Measurements from ENCODE around the gene NAT8L. TPM values are rescaled to one million over a fixed set of nuclear protein-coding genes. Genes with fewer than 3 reads are reported as not detected.

Gene NAT8L
- total RNA-seq, 1 donor = 0.10 TPM

GRCh38 chr4:2075171-2075986 lies 16.3 kb downstream of the NAT8L start:
- Histone ChIP-seq H3K4me1 (ENCODE audit: insufficient read depth, low read length) (no peaks in the 10 kb centered on the region), H3K9me3 (ENCODE audit: low read depth, low read length) (no peaks in the 10 kb centered on the region), H3K4me3 (ENCODE audit: low read length) (no peak overlapping the region), H3K27me3 (ENCODE audit: insufficient read depth, low read length) (no peaks in the 10 kb centered on the region)

DNA sequence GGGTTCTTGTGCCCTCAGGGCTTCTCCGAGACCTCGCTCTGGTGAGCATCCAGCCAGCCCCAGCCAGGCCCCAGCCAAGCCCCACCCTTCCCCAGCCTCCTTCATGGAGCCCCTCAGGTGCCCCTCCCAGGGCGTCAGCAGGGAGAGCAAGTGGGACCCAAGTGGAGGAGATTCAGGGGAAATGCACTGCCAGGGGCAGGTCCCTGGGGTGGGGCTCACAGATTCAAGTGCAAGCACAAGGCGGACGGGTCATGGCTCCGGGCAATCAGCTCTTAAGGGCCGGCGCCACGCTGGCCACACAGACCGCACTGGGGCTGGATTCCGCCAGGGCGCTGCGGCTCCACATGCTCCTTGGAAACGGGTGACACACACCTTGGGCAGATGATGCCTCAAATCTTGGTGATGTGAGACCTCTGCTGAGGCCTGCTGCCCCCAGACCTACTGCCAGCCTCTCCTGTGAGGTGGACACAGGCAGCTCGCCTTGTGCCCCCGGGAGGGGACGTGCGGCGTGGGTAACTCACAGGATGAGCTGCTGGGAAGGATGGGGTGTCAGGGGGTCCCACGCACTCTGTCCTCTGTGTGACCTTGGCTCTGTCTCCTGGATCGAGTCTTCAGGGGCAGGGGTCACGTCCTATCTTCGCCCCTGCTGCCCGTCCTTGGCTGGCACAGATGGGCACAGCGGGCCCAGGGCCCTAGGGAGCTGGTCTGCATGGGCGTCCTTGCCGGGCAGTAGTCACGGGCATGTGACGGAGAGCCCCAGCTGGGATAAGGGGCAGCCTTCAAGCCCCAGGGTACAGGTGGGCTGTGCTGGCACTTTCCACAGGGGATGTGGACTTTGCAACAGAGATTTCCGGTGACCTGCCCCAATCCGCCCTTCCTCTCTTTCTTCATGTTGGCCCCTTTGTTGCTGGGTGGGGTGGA lies 17.1 kb downstream of the NAT8L start:
- H3K9me3 ChIP-seq (ENCODE audit: low read depth, low read length) = no peaks in the 10 kb centered on the region
- H3K27me3 ChIP-seq (ENCODE audit: insufficient read depth, low read length) = no peaks in the 10 kb centered on the region
- no peak overlapping the region for H3K4me3 ChIP-seq (ENCODE audit: low read length)
- H3K4me1 ChIP-seq (ENCODE audit: insufficient read depth, low read length) = no peaks in the 10 kb centered on the region

GRCh38 chr4:2076908-2077536 lies 17.9 kb downstream of the NAT8L start:
- Histone ChIP-seq H3K27me3 (ENCODE audit: insufficient read depth, low read length) (no peaks in the 10 kb centered on the region), H3K9me3 (ENCODE audit: low read depth, low read length) (no peaks in the 10 kb centered on the region), H3K4me1 (ENCODE audit: insufficient read depth, low read length) (no peaks in the 10 kb centered on the region), H3K4me3 (ENCODE audit: low read length) (no peak overlapping the region)

GRCh38 chr4:2077537-2078460 lies 18.7 kb downstream of the NAT8L start:
- H3K4me3 ChIP-seq (ENCODE audit: low read length) = no peak overlapping the region
- no peaks in the 10 kb centered on the region for H3K4me1 ChIP-seq (ENCODE audit: insufficient read depth, low read length)
- H3K9me3 ChIP-seq (ENCODE audit: low read depth, low read length) = no peaks in the 10 kb centered on the region
- no peaks in the 10 kb centered on the region for H3K27me3 ChIP-seq (ENCODE audit: insufficient read depth, low read length)

- no peaks in the 10 kb centered on the region for H3K27me3 ChIP-seq (ENCODE audit: insufficient read depth, low read length)
- no peaks in the 10 kb centered on the region for H3K4me1 ChIP-seq (ENCODE audit: insufficient read depth, low read length)
- no peak overlapping the region for H3K4me3 ChIP-seq (ENCODE audit: low read length)
- no peaks in the 10 kb centered on the region for H3K9me3 ChIP-seq (ENCODE audit: low read depth, low read length)
These were observed 19.5 kb downstream of the NAT8L start for GRCh38 chr4:2078584-2078983.

GRCh38 chr4:2079006-2079405 lies 19.9 kb downstream of the NAT8L start:
- Histone ChIP-seq H3K4me1 (ENCODE audit: insufficient read depth, low read length) (no peaks in the 10 kb centered on the region), H3K27me3 (ENCODE audit: insufficient read depth, low read length) (no peaks in the 10 kb centered on the region), H3K9me3 (ENCODE audit: low read depth, low read length) (no peaks in the 10 kb centered on the region), H3K4me3 (ENCODE audit: low read length) (no peak overlapping the region)

DNA sequence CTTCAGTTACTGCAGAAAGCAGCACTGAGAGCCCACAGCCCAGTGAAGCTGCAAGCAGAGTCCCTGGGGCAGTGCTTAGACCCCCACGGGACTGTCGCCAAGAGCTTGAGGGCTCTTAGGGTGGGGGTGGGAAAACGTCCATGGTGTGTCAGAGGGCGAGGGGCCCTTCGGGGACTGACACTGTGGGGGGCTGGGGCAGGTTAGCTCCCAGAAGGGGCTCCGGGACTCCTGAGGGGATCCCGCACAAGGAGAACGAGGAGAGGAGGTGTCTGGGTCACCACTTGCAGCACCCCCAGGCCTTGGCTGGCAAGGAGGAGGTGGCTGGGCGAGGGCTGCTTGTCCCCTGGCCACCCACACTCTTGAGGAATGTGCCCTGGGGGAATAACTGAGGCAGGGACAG lies 20.8 kb downstream of the NAT8L start:
- Histone ChIP-seq H3K4me3 (ENCODE audit: low read length) (no peak overlapping the region), H3K4me1 (ENCODE audit: insufficient read depth, low read length) (no peaks in the 10 kb centered on the region), H3K27me3 (ENCODE audit: insufficient read depth, low read length) (no peaks in the 10 kb centered on the region), H3K9me3 (ENCODE audit: low read depth, low read length) (no peaks in the 10 kb centered on the region)

DNA sequence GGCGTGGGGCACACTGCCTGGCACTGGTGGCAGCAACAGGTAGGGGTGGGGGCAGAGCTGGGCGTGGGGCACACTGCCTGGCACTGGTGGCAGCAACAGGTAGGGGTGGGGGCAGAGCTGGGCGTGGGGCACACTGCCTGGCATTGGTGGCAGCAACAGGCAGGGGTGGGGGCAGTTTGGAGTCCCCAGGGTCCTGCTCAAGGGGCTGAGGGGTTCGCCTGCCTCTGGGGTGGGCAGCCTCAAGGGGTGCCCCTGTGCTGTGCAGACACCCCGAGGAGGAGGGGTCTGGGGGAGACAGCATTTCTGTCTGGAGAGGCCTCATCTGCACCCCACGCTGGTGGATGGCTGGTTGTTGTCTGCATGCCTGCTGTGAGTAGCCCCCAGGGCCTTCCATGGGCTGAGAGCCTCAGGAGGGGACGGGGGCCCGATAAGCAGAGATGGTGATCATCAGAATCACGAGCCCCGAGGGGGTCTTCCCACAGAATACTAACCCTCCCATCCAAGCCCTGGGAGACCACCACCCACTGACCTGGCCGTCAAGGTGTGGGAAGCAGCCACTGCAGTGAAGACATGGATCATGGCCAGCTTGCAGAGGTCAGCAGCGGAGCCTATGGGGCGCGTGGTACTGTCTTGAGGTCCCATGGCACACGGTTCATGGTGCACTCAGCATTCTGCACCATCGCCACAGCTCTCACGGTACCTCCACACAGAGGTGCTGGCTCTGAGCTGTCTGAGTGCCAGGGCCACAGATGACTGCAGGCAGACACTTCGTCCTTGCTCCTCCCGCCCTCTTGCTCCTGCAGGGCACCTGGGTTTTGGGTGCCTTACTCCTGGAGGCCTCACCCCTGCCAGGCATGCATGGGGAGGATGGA lies 21.5 kb downstream of the NAT8L start:
- Histone ChIP-seq H3K4me1 (ENCODE audit: insufficient read depth, low read length) (no peaks in the 10 kb centered on the region), H3K4me3 (ENCODE audit: low read length) (no peak overlapping the region), H3K9me3 (ENCODE audit: low read depth, low read length) (no peaks in the 10 kb centered on the region), H3K27me3 (ENCODE audit: insufficient read depth, low read length) (no peaks in the 10 kb centered on the region)

DNA sequence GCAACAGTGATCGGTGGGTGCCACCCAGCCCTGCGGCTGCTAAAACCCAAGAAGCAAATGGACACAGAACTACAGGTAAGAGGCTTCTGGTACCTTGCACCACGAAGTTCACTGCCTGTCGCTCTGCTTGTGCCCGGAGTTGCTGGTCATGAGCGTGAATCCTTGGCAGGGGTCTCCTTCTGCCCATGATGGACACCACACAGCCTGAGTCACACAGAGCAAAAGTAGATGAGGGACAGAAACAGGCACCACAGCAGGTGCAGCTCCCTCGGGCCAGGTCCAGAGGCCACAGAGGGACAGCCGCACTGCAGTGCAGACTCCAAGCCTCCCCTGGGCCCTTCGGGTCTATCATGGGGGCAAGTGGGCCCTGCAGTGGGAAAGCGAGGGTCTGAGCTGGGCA lies 22.4 kb downstream of the NAT8L start:
- H3K27me3 ChIP-seq (ENCODE audit: insufficient read depth, low read length) = no peaks in the 10 kb centered on the region
- no peaks in the 10 kb centered on the region for H3K9me3 ChIP-seq (ENCODE audit: low read depth, low read length)
- no peaks in the 10 kb centered on the region for H3K4me1 ChIP-seq (ENCODE audit: insufficient read depth, low read length)
- no peak overlapping the region for H3K4me3 ChIP-seq (ENCODE audit: low read length)

GRCh38 chr4:2082118-2082517 lies 23.0 kb downstream of the NAT8L start:
- H3K4me3 ChIP-seq (ENCODE audit: low read length) = no peak overlapping the region
- H3K4me1 ChIP-seq (ENCODE audit: insufficient read depth, low read length) = no peaks in the 10 kb centered on the region
- H3K27me3 ChIP-seq (ENCODE audit: insufficient read depth, low read length) = no peaks in the 10 kb centered on the region
- H3K9me3 ChIP-seq (ENCODE audit: low read depth, low read length) = no peaks in the 10 kb centered on the region

DNA sequence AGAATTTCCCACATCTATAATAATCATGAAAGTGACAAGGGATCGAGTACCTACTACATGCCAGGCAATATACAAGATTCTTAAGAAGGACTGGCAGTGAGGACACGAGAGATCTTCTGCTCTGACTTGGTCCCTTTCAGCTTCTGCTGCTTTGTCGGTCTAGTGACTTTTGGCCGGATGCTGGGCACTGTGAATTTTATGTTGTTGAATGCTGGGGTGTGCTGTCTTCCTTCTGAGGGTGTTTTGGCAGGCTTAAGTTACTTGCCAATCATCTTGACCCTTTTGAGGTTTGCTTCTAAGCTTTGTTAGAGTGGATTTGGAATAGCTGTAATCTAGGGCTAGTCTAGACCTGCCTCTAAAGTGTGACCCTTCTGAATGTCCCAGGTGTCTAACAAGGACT lies 23.5 kb downstream of the NAT8L start:
- Histone ChIP-seq H3K27me3 (ENCODE audit: insufficient read depth, low read length) (peaks cover 2% of the 10 kb centered on the region), H3K9me3 (ENCODE audit: low read depth, low read length) (no peaks in the 10 kb centered on the region), H3K4me1 (ENCODE audit: insufficient read depth, low read length) (no peaks in the 10 kb centered on the region), H3K4me3 (ENCODE audit: low read length) (no peak overlapping the region)

DNA sequence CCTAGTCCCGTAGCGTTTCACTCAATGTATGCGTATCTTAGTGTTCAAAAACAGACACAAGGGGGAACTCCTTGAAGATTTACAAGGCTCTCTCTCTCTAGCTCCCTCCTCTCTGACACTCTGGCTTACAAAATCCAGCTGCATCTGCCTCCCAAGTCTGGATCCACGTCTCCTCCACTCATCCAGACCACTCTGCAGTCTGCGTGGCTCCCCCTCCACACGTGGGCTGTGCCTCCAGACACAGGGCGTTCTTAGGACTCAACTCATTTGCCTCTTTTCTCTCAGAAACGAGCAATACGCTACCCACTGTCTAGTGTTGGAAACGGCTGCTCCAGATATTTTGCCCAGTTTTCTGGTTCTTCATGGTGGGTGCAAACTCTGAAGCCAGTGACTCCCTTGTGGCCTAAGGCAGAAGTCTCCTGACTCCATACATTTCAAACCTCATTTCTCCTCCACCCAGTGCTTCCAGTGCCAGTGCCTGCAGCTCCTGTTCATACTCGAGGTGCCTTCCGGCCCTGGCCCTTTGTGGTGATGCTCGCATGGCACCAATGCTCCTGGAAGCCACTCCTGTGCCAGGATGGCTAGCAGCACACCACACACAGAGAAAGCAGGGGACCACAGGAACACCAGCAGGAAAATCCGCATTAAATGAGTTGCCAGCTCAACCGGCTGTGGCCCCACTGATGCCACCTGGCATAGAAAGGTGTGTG lies 24.1 kb downstream of the NAT8L start:
- H3K4me1 ChIP-seq (ENCODE audit: insufficient read depth, low read length) = no peaks in the 10 kb centered on the region
- H3K27me3 ChIP-seq (ENCODE audit: insufficient read depth, low read length) = peaks cover 4% of the 10 kb centered on the region
- H3K4me3 ChIP-seq (ENCODE audit: low read length) = no peak overlapping the region
- H3K9me3 ChIP-seq (ENCODE audit: low read depth, low read length) = no peaks in the 10 kb centered on the region

DNA sequence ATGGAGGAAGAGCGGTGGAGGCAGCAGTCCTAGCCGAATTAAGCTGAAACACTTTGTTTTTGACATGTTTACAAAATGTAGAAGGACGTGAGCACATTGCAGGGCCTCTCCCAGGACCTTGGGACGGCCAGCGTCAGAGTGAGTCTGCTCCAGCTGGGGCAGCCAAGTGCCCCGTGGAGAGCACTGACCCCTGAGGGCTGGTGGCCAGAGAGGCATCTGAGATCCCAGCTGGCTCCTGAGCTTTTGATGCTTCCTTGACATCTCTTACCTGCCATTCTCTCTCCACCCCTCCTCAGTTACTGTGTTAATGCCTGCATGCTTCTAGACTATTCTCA lies 24.7 kb downstream of the NAT8L start:
- Histone ChIP-seq H3K27me3 (ENCODE audit: insufficient read depth, low read length) (peaks cover 7% of the 10 kb centered on the region), H3K4me3 (ENCODE audit: low read length) (no peak overlapping the region), H3K4me1 (ENCODE audit: insufficient read depth, low read length) (no peaks in the 10 kb centered on the region), H3K9me3 (ENCODE audit: low read depth, low read length) (no peaks in the 10 kb centered on the region)

Data from mononuclear cell (primary cell).